CD4-positive, alpha-beta T cell treated with Interleukin-17A for 4 hours (primary cell): ENCODE data around the gene P2RY4.
"Not testable (repeated sequence)": the region's sequence is repeated elsewhere in the genome, so short reads cannot be mapped to it uniquely, and the experiment has no call there.

ENCODE experiments used
- DNase-seq: peaks from one replicate; pipeline ENCODE4 v3.0.0-alpha.2; 2020; ENCODE audit warnings: mixed read lengths

Gene P2RY4

DNA sequence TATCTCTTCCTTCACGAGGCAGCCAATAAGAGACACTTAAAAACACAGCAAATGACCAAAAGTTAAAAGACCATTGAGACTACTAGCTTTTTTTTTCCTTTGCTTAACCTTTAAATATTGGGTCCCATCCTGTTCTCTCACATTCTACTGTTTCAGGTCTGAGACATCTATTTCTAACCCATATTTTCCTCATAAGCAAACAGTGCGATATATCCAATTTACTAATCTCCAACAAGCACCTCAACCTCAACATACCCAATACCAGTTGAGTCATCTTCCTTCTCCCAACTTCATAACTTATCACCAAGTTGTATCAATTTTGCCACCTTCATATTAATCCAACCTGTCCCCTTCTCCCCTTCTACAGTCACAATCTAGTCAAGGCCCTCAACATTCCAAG is 18.5 kb downstream of the P2RY4 start:
- no peak for DNase-seq

GRCh38 chrX:70240751-70241150 is 19.3 kb downstream of the P2RY4 start:
- DNase-seq: no peak

GRCh38 chrX:70234355-70234754 is 25.6 kb downstream of the P2RY4 start, which contains the start of gene AWAT1:
Gene AWAT1 (plus strand): TSS chrX:70234655. CDS start chrX:70234696, 41 bp downstream.
- DNase-seq: no peak

- no peak for DNase-seq
These were observed 28.3 kb downstream of the P2RY4 start for GRCh38 chrX:70231666-70232065.

GRCh38 chrX:70226687-70227086 is 33.3 kb downstream of the P2RY4 start:
- DNase-seq: no peak

GRCh38 chrX:70226048-70226447 is 34.0 kb downstream of the P2RY4 start:
- DNase-seq: no peak

DNA sequence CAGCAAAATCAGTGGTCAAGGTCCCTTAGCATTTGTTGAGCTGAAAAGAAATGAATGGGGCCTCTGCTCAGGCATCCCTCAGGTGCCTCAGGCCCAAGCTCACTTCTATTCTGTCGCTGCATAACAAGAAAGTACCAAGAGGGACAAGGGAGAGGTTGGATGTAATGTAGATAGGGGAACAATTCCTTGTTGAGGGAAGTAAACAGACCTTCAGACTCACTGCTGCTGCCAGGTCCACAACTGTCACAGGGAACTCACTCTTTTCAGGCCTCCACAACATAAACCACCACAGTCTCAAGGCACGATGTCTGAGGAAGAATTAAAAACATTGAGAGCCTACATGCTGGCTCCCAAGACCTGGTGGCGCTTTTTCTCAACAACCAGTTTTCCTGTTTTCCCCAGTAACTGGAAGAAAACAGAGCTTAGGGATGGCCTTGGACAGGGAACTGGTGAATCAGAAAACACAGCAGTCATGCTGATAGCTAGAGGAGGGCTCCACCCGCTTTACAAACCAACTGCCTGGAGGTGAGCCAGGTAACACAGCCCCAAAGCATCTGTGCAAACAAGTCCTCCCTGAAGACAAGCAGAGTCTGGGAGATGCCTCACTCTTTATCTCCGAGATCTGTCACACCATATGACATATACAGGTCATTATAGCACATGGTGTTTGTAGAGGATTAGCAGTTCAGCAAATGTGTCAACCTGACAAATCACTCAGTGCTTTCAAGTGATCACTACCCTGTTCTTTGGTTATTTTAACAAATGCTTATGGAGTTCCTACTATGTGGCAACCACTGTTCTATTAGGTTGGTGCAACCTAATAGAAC is 39.9 kb downstream of the P2RY4 start:
- no peak for DNase-seq

- DNase-seq: not testable (repeated sequence)
These were observed 50.4 kb downstream of the P2RY4 start for GRCh38 chrX:70209570-70209969.

GRCh38 chrX:70208479-70208878 is 51.5 kb downstream of the P2RY4 start:
- no peak for DNase-seq
